Pons (tissue), 1 donor: ENCODE data around the gene IFT22.
"Not testable (repeated sequence)": the region's sequence is repeated elsewhere in the genome, so short reads cannot be mapped to it uniquely, and the experiment has no call there.

Experiments used
- DNase-seq: peaks from one replicate; pipeline ENCODE4 v3.0.0-alpha.2; 2016; ENCODE audit warnings: low spot score

Gene IFT22

GRCh38 chr7:101308245-101309085 lies 13.1 kb downstream of the IFT22 start:
- DNase-seq, result no peak

GRCh38 chr7:101306307-101306706 lies 15.3 kb downstream of the IFT22 start:
- no peak for DNase-seq

GRCh38 chr7:101303102-101303701 lies 18.4 kb downstream of the IFT22 start:
- DNase-seq, result no peak

- DNase-seq, result no peak
These were observed 18.9 kb downstream of the IFT22 start for GRCh38 chr7:101302641-101303101.

- no peak for DNase-seq
These were observed 20.9 kb downstream of the IFT22 start for GRCh38 chr7:101300465-101301376.

GRCh38 chr7:101299511-101300464 lies 21.8 kb downstream of the IFT22 start:
- DNase-seq, result no peak

- DNase-seq, result no peak
These were observed 26.8 kb downstream of the IFT22 start for GRCh38 chr7:101294832-101295121.

- no peak for DNase-seq
These were observed 27.4 kb downstream of the IFT22 start for GRCh38 chr7:101294039-101294831.

- DNase-seq, result not testable (repeated sequence)
These were observed 28.3 kb downstream of the IFT22 start for GRCh38 chr7:101293069-101294021.

GRCh38 chr7:101292566-101292965 lies 29.0 kb downstream of the IFT22 start:
- not testable (repeated sequence) for DNase-seq

GRCh38 chr7:101290186-101291037 lies 31.2 kb downstream of the IFT22 start:
- not testable (repeated sequence) for DNase-seq

GRCh38 chr7:101289687-101290086 lies 31.9 kb downstream of the IFT22 start:
- DNase-seq, result not testable (repeated sequence)

GRCh38 chr7:101288439-101288838 lies 33.2 kb downstream of the IFT22 start:
- DNase-seq, result no peak

- DNase-seq, result no peak
These were observed 34.6 kb downstream of the IFT22 start for GRCh38 chr7:101287032-101287431.

GRCh38 chr7:101285880-101286279 lies 35.7 kb downstream of the IFT22 start:
- DNase-seq, result not testable (repeated sequence)

- DNase-seq, result no peak
These were observed 36.4 kb downstream of the IFT22 start for GRCh38 chr7:101285171-101285570.

GRCh38 chr7:101280912-101281311 lies 40.7 kb downstream of the IFT22 start:
- not testable (repeated sequence) for DNase-seq
